Colonic mucosa (tissue), 4 donors: ENCODE measurements around the gene CRMP1. TPM values are rescaled to one million over a fixed set of nuclear protein-coding genes. Genes with fewer than 3 reads are reported as not detected.

ENCODE experiments used
- DNase-seq: peaks from one replicate; pipeline ENCODE4 v3.0.0-alpha.2; 2020
- H3K27ac ChIP-seq: fragments of 200-600 bp; one replicate; pipeline ENCODE4 v1.8.0; 2021
- H3K27me3 ChIP-seq: fragments of 200-600 bp; one replicate; pipeline ENCODE4 v1.8.0; 2021
- H3K36me3 ChIP-seq: fragments of 200-600 bp; one replicate; pipeline ENCODE4 v1.8.0; 2021
- H3K4me1 ChIP-seq: fragments of 200-600 bp; one replicate; pipeline ENCODE4 v1.8.0; 2021; ENCODE audit warnings: mild to moderate bottlenecking
- H3K4me3 ChIP-seq: fragments of 200-600 bp; one replicate; pipeline ENCODE4 v1.8.0; 2021
- H3K9ac ChIP-seq, 2 donors: one replicate each; pipeline ENCODE4 v1.7.0; 2013; ENCODE audit warnings: control low read depth in 2 of 2, low read depth in 2 of 2, low read length in 2 of 2
- H3K9me3 ChIP-seq: fragments of 200-600 bp; one replicate; pipeline ENCODE4 v1.8.0; 2021
- CTCF ChIP-seq: fragments of 200-600 bp; IDR thresholded peaks from one replicate; pipeline ENCODE4 v1.8.0; 2022; ENCODE audit warnings: antibody characterized with exemption, mild to moderate bottlenecking
- intact Hi-C: fragments of 100-400 bp; cut with DNase I; formaldehyde crosslinking; loops from one replicate; pipeline ENCODE4 v1.14.1; 2022
- total RNA-seq, 2 donors: library from RNA; stranded (reverse); fragmentation: NEBNext Ultra II Directional in 1 of 2; extraction: Animal tissue kit (Norgen Biotek cat#: 25700) in 1 of 2; gene quantifications; one replicate each; pipeline ENCODE4 v1.2.1, GENCODE V29; 2021
- donor health status: healthy.
- donor health status: DM: no; HTN: no; CAD: no.
- donor health status: DM: no; HTN: no; CAD: no.

The CRMP1 gene
- total RNA-seq, 2 donors from 2014 or later: 0.49 to 1.2 TPM

- no peak overlapping the region for H3K4me3 ChIP-seq
- H3K27ac ChIP-seq: no peak overlapping the region
- intact Hi-C loops: no loop called here
- no peak for DNase-seq
- no peak for TF ChIP-seq CTCF
- H3K4me1 ChIP-seq: no peaks in the 10 kb centered on the region
- H3K9ac ChIP-seq: no peak overlapping the region
- H3K27me3 ChIP-seq: no peaks in the 10 kb centered on the region
- no peaks in the 10 kb centered on the region for H3K36me3 ChIP-seq
- no peaks in the 10 kb centered on the region for H3K9me3 ChIP-seq
These were observed 35.4 kb upstream of the CRMP1 start for GRCh38 chr4:5928274-5928673.

- Histone ChIP-seq H3K36me3 (no peaks in the 10 kb centered on the region), H3K27ac (no peak overlapping the region), H3K4me1 (no peaks in the 10 kb centered on the region), H3K9me3 (no peaks in the 10 kb centered on the region), H3K27me3 (no peaks in the 10 kb centered on the region), H3K4me3 (no peak overlapping the region), H3K9ac (no peak overlapping the region)
- intact Hi-C loops: no loop called here
- no peak for TF ChIP-seq CTCF
- DNase-seq: no peak
These were observed 34.9 kb upstream of the CRMP1 start for GRCh38 chr4:5927747-5928146.

- DNase-seq: no peak
- intact Hi-C loops: no loop called here
- H3K27ac ChIP-seq: no peak overlapping the region
- H3K36me3 ChIP-seq: no peaks in the 10 kb centered on the region
- H3K9ac ChIP-seq: no peak overlapping the region
- no peaks in the 10 kb centered on the region for H3K27me3 ChIP-seq
- H3K4me3 ChIP-seq: no peak overlapping the region
- H3K9me3 ChIP-seq: no peaks in the 10 kb centered on the region
- no peaks in the 10 kb centered on the region for H3K4me1 ChIP-seq
- no peak for TF ChIP-seq CTCF
These were observed 34.2 kb upstream of the CRMP1 start for GRCh38 chr4:5927116-5927515.

GRCh38 chr4:5926598-5926997, 33.7 kb upstream of the CRMP1 start:
- Histone ChIP-seq H3K9me3 (no peaks in the 10 kb centered on the region), H3K27me3 (no peaks in the 10 kb centered on the region), H3K9ac (no peak overlapping the region), H3K36me3 (no peaks in the 10 kb centered on the region), H3K27ac (no peak overlapping the region), H3K4me3 (no peak overlapping the region), H3K4me1 (no peaks in the 10 kb centered on the region)
- DNase-seq: no peak
- no peak for TF ChIP-seq CTCF
- intact Hi-C loops: no loop called here

GRCh38 chr4:5925419-5926200, 32.7 kb upstream of the CRMP1 start:
- no peak for TF ChIP-seq CTCF
- Histone ChIP-seq H3K9me3 (no peaks in the 10 kb centered on the region), H3K4me1 (no peaks in the 10 kb centered on the region), H3K27ac (no peak overlapping the region), H3K27me3 (no peaks in the 10 kb centered on the region), H3K4me3 (no peak overlapping the region), H3K9ac (no peak overlapping the region), H3K36me3 (no peaks in the 10 kb centered on the region)
- DNase-seq: no peak
- intact Hi-C loops: no loop called here
